Stimulated activated CD4-positive, alpha-beta T cell treated with anti-CD3 and anti-CD28 coated beads, TNF-alpha, amount 100 ng/mL, for 24 hours (primary cell): Measurements from ENCODE around the gene TTLL10.
"Not testable (repeated sequence)": the region's sequence is repeated elsewhere in the genome, so short reads cannot be mapped to it uniquely, and the experiment has no call there.

Experiments used
- DNase-seq, 3 experiments: peaks; one replicate each; pipeline ENCODE4 v3.0.0-alpha.2; 2020; ENCODE audit warnings: low read depth in 3 of 3

Gene TTLL10

GRCh38 chr1:1171546-1172340 is 1.9 kb upstream of the TTLL10 start:
- no peak for DNase-seq

GRCh38 chr1:1173061-1173792 is 453 bp upstream of the TTLL10 start:
- no peak for DNase-seq

GRCh38 chr1:1175221-1176062 is 1.8 kb downstream of the TTLL10 start:
- no peak for DNase-seq

GRCh38 chr1:1176063-1176761 is 2.5 kb downstream of the TTLL10 start:
- DNase-seq: not testable (repeated sequence)

GRCh38 chr1:1176931-1177330 is 3.3 kb downstream of the TTLL10 start:
- no peak for DNase-seq

GRCh38 chr1:1177452-1178206 is 3.9 kb downstream of the TTLL10 start:
- DNase-seq: no peak

- DNase-seq: no peak
These were observed 5.2 kb downstream of the TTLL10 start for GRCh38 chr1:1178794-1179331.

GRCh38 chr1:1179346-1179982 is 5.8 kb downstream of the TTLL10 start:
- no peak for DNase-seq

GRCh38 chr1:1179983-1180861 is 6.5 kb downstream of the TTLL10 start:
- DNase-seq: no peak

- no peak for DNase-seq
These were observed 7.7 kb downstream of the TTLL10 start for GRCh38 chr1:1181129-1181937.

GRCh38 chr1:1181938-1182410 is 8.3 kb downstream of the TTLL10 start:
- no peak for DNase-seq

GRCh38 chr1:1182491-1183220 is 9.0 kb downstream of the TTLL10 start:
- no peak for DNase-seq

GRCh38 chr1:1183221-1183747 is 9.6 kb downstream of the TTLL10 start:
- DNase-seq: no peak

GRCh38 chr1:1183833-1184775 is 10.4 kb downstream of the TTLL10 start:
- no peak for DNase-seq

GRCh38 chr1:1185101-1185765 is 11.6 kb downstream of the TTLL10 start:
- no peak for DNase-seq
